Activated CD8-positive, alpha-beta memory T cell treated with anti-CD3 and anti-CD28 coated beads for 1 hour (primary cell): ENCODE measurements around the gene STAC3.

ENCODE experiments used
- DNase-seq, 2 donors: peaks; one replicate each; pipeline ENCODE4 v3.0.0-alpha.2; 2020; ENCODE audit warnings: low read depth in 1 of 2; ENCODE audit errors: extremely low read depth in 1 of 2

Gene STAC3

GRCh38 chr12:57224278-57224972, 26.6 kb downstream of the STAC3 start:
- no peak for DNase-seq

DNA sequence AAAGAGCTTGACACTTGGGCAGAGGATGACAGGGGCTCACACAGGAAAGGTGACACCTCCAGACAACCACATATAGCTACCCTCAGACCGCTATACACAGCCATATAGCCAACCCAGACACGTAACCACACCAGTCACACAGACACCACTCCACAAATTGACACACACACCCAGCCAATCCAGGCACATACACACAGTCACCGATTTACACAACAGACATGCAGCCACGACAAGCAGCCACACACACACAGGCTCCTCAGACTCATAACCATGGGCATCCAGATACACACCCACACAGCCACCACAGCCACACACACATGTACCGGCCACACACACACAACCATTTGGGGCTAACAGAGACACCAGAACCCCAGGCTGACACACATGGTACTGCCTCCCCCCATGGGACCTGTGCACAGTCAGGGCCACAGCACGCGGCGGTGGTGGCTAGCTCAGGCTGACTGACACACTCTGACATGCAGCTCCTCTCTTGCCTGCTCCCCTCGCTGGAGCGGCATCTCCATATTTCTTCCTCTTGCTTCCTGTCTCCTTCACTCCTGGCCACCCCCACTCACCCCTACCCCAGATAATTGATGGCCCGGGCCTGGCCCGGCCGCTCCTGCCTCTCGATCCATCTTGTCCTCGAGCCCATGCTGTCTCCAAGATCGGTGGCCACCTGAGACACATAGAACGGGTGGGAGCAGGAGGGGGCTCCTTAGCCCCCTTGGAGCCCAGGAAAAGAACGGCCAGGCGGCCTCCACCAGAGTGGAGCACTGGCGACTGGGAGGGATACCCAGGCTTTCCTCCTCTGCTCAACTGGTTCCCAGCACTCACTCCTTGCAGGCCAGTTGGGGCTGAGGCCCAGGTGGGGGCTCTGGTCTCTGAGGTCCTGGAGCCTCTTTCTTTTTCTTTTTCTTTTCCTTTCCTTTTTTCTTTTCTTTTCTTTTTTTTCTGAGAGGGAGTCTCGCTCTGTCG, 27.5 kb downstream of the STAC3 start:
- DNase-seq = no peak

DNA sequence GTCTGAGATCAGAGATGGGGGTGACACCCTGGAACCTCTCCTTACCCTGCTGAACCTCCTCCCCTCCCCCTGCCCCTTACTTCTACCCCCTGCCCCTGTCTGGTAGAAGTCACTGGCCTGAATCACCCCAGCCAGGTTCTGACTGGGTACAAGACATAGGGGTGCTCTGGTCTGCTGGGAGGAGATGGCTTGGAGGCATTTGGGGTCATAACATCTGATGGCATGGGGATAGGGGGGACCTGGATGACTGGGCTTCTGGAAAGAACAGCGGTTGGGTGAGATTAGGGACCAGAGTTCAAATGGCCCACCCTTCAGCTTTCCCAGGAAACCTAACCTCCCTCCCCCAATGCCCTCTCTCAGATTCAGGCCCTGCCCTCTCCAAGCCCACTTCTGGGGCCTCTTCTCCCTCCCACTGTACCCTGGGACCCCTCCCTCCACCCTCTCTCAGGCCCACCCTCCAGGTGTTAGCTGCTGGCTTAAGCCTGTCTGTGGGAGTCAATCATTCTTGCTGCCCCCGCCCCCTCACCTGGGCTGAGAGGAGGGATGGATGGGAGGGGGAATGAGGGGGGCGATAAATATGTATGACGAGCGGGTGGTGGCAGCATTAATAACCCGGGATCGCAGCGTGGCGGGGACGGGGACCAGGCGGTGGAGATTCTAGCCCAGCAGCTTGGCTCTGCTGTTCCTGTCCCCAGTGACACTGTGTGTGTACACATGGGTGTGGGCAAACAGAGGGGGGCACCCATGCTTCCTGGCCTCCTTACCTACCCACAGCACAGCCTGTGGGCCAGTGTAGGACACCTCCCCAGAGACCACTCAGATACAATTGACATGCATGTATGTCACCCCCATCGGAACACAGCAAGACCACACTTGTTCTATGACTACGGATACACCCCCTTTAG, 28.4 kb downstream of the STAC3 start:
- no peak for DNase-seq

GRCh38 chr12:57221169-57221917, 29.6 kb downstream of the STAC3 start:
- no peak for DNase-seq

DNA sequence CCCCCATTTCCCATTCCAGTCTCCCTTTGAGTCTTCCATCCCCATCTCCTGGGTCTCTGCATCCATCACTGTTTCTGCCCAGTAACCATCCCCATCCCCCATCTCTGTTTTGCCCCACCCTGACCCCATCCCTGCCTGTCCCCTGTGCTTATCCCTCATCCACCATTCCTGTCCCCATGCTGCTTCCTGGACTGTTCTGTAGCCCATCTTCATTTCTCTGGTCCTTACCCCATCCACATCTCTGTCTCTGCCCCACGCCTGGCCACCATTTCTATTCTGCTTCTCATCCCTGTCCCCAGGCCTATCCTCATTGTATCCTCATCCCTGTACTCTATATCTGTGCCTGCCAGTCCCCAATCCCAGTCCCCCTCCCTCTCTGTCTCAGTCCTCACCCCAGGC, 30.2 kb downstream of the STAC3 start:
- no peak for DNase-seq

DNA sequence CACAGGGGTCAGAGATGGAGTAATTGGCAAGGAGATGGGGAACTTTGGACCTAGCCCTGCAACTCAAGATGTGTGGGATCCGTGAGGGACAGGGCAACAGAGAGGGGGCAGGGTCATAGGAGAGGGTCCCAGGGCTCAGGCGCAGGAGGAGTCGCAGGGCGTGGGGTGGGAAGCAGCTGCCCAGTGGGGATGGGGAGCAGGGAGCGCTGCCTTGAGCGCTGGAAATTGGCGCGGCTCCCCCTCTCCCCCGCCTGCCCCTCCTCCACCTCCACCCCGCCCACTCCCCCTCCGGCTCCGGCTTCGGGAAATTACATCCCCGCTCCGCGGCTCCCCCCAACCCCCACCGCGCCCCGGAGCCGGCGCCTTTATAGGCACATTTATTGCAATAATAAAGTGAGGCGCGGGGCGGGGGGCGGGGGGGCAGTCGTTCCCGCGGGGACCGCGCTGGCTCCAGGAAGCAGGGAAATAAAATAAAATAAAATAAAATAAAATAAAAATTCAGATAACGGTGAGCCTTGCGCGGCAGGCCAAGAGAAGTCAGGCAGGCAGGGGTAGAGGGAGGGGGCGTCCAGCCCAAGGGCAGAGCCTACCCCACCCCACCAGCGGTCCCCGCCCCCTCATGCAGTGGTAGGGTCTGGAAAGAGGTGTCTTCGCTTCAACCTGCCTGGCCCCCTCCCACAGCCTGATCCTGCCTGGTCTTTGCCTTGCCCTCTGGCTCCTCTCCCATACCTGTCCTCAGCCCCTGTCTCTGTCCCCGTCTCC, 30.8 kb downstream of the STAC3 start:
- DNase-seq = no peak

- DNase-seq = no peak
Observed at GRCh38 chr12:57219205-57219992, 31.6 kb downstream of the STAC3 start.

DNA sequence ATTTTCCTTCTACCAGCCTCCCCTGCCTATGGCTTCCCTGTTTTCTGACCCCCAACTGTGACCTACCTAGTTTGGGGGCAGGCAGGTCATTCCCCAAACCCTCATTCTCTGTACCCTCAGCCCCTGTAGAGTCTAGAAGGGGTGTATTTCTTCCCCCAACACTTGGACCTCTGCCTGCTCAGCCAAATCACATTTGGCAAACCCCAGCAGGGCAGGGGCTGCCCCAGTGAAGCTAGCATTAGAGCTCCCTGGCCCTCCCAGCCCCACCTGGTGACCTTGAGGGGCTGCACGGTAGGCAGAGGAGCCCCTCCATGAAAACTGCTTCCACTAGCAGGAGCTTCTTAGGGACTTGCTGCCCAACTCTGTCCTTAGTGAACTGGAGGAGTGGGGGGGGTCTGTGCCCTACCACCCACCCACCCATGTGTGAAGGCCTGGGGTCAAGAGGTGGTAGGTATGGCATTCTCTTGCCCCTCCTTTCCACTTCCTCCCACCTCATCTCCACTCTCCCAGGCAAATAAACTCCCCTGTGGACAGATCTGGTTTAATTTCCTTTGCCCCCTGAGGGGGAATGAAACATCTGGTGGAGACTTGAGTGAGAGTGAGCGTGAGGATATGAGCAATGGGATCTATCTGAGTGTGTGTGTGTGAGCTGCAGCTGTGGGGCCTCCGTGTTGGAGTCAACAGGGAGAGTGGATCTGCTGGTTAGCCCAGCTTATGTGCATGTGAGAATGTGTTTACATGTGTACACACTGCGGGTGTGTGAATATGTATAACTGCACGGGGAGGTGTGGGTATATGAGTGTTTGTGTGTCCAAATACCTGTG, 32.7 kb downstream of the STAC3 start:
- DNase-seq = no peak

GRCh38 chr12:57216921-57217879, 33.8 kb downstream of the STAC3 start:
- DNase-seq = no peak

DNA sequence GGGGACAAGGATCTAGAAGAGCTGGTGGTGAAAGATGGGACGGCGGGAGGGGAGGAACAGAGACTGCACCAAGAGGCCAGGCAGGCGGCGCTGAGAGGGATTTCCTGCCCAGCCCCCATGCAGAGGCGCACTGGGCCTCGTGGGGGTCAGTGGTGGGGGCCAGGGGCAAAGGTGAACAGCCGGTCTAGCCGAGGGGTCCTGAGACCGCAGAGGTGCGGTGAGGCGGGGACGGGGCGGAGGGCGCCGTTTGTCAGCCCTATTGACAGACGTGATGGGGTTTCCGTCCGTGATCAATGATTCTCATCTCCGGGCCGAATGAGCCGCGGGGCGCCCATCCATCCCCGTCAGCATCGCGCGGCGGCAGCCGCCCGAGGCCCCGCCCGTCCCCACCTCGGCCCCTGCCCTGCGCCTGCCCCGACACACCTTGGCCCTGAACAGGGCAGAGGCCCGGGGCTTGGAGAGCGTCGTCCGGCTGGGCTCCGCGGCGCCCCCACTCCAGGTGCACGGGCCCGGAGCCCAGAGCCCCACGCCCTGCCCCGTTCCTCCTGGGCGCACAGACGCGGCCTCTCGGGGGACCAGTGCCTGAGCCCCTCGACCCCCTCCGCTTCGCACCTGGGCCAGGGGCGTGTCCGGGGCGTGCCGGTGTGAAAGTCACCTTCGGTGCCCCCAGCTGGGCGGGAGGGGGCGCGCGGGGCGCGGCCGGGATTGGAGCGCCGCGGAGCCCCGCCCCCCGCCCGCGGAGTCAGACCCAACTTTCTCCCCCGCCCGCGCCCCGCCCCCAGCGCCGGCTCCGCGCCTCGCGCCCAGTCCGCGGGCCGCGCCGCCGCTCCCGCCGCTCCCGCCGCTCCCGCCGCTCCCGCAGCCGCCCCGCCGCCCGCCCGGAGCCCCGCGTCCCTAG, 34.7 kb downstream of the STAC3 start, which contains the start of gene NXPH4:
NXPH4 (plus strand) TSS at position 781 of the 898 bp plus-strand sequence. CDS start 176 bp downstream, outside the sequence.
- DNase-seq = peak in 1 of 2 donors; percentile 48

DNA sequence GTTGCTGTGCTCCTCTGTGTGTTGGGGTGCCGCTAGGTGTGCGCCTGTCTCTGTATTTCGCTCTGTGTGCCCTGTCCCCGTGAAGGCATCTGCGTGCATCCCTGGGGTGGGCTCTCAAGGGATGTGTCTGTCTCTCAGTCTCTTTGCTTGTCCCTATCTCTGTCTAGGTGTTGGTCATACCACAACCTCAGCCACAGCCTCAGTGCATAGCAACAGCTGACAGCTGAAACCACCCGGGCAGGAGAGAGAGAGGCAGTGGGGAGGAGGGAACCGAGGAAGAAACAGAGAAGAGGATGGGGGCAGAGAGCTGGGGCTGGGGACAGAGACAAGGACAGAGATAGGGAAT, 35.3 kb downstream of the STAC3 start:
- no peak for DNase-seq

- DNase-seq = no peak
Observed at GRCh38 chr12:57215065-57215464, 35.9 kb downstream of the STAC3 start.

- peak in 1 of 2 donors; percentile 47 for DNase-seq
Observed at GRCh38 chr12:57214398-57214781, 36.6 kb downstream of the STAC3 start.

DNA sequence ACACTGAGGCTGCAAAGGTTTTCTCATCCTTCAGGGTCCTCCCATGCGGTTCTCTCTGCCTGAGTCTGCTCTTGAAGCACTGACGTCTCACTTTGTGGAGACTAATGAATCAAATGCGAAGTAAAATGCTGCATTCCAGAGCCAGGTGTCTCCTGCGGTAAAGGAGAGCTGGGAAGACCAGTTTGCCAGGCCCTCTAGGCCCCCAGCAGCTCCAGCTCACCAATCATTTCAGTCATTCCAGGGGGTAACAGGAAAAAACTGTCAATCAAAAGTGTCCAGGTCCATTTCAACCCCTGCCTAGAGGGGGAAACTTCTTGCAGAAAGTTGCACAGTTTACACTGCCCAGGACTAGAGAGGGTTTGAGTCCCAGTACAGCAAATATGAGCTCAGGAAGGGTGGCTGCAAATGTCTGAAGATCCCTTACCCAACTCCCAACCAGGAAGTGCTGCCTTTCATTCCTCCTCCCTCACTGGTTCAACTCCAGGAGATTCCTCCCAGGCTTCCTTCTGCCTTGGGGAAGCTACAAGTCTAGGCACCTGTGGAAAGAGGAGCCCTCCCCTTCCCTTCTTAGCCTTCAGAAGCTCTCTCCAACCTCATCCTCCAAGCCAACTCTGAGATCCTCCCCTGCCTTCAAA, 37.1 kb downstream of the STAC3 start:
- no peak for DNase-seq

DNA sequence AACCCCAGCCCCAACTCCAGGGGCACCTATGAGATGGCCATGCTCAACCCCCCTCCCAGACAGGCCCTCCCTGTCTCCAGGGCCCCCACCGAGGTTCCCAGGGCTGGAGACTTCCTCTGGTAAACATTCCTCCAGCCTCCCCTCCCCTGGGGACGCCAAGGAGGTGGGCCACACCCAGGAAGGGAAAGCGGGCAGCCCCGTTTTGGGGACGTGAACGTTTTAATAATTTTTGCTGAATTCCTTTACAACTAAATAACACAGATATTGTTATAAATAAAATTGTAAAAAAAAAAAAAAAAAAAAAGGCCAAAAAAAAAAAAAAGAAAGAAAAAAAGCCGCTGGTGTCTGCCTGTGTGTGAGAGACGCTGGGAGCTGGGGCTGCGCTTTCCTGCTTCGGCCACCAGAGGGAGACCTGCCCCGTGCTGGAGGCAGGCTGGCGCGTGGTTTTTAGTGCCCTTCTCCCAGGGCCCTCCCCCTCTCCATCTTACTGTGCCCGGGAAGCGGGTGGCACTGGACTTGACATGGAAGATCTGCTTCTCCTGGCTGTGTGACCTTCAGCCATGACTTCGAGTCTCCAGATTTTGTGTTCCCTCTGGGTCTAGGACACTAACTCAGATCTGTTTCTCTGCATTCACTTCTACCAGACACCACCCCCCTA, 37.8 kb downstream of the STAC3 start:
- DNase-seq = peak; percentile 65 to 71
